Urothelium cell line (cell line): Measurements from ENCODE around the gene HIVEP2.

ENCODE experiments used
- DNase-seq: peaks from one replicate; pipeline ENCODE4 v3.0.0; 2011; ENCODE audit warnings: low spot score, mixed read lengths
- FAIRE-seq: peaks from 2 replicates; lab custom pipeline; 2011; peaks lifted over from hg19 to GRCh38; lab: Jason Lieb, UNC

HIVEP2 gene

GRCh38 chr6:142945446-142946180 is 637 bp upstream of the HIVEP2 start:
- peak; percentile 55 for DNase-seq
- no peak for FAIRE-seq

GRCh38 chr6:142944124-142945048 is 590 bp downstream of the HIVEP2 start:
- peak; percentile 67 for FAIRE-seq
- peak; percentile 68 for DNase-seq

- FAIRE-seq, result no peak
- peak; percentile 4 for DNase-seq
Measured at GRCh38 chr6:142943711-142944123, 1.3 kb downstream of the HIVEP2 start.

GRCh38 chr6:142942805-142943227 is 2.2 kb downstream of the HIVEP2 start:
- FAIRE-seq, result no peak
- peak; percentile 6 for DNase-seq

- FAIRE-seq, result no peak
- DNase-seq, result no peak
Measured at GRCh38 chr6:142942238-142942637, 2.7 kb downstream of the HIVEP2 start.

- FAIRE-seq, result no peak
- DNase-seq, result no peak
Measured at GRCh38 chr6:142941018-142941417, 4.0 kb downstream of the HIVEP2 start.

GRCh38 chr6:142940487-142940886 is 4.5 kb downstream of the HIVEP2 start:
- FAIRE-seq, result no peak
- no peak for DNase-seq

GRCh38 chr6:142938510-142938909 is 6.5 kb downstream of the HIVEP2 start:
- FAIRE-seq (no peak), DNase-seq (no peak)

- no peak for DNase-seq
- FAIRE-seq, result no peak
Measured at GRCh38 chr6:142937986-142938385, 7.0 kb downstream of the HIVEP2 start.

- FAIRE-seq (no peak), DNase-seq (no peak)
Measured at GRCh38 chr6:142935553-142936517, 9.1 kb downstream of the HIVEP2 start.

- no peak for FAIRE-seq
- no peak for DNase-seq
Measured at GRCh38 chr6:142934599-142934998, 10.4 kb downstream of the HIVEP2 start.

GRCh38 chr6:142934106-142934505 is 10.9 kb downstream of the HIVEP2 start:
- DNase-seq (no peak), FAIRE-seq (no peak)

GRCh38 chr6:142933701-142934100 is 11.3 kb downstream of the HIVEP2 start:
- FAIRE-seq, result no peak
- DNase-seq, result no peak

- FAIRE-seq (no peak), DNase-seq (no peak)
Measured at GRCh38 chr6:142932889-142933288, 12.1 kb downstream of the HIVEP2 start.

GRCh38 chr6:142929751-142930358 is 15.1 kb downstream of the HIVEP2 start:
- DNase-seq (no peak), FAIRE-seq (no peak)

- DNase-seq, result no peak
- FAIRE-seq, result no peak
Measured at GRCh38 chr6:142927904-142928303, 17.1 kb downstream of the HIVEP2 start.

- no peak for FAIRE-seq
- no peak for DNase-seq
Measured at GRCh38 chr6:142927271-142927580, 17.8 kb downstream of the HIVEP2 start.

- no peak for FAIRE-seq
Measured at GRCh38 chr6:142926494-142927270, 18.3 kb downstream of the HIVEP2 start.

GRCh38 chr6:142926177-142926493 is 18.8 kb downstream of the HIVEP2 start:
- no peak for FAIRE-seq
- DNase-seq, result no peak

More at GRCh38 chr6:142926494-142927270, 18.3 kb downstream of the HIVEP2 start:
- DNase-seq, result peak; percentile 68
